ENCODE measurements around the gene COL11A2.
A peak's percentile ranks its signal among the peaks of the same experiment; 100 is the strongest.

The COL11A2 gene

GRCh38 chr6:33206864-33207551, 14.7 kb upstream of the COL11A2 start:
- no peak for DNase-seq (ENCODE audit: low read depth)

GRCh38 chr6:33206027-33206863, 14.0 kb upstream of the COL11A2 start:
- no peak for DNase-seq (ENCODE audit: low read depth)

- DNase-seq (ENCODE audit: low read depth), result no peak
Measured at GRCh38 chr6:33205191-33206026, 13.1 kb upstream of the COL11A2 start.

- DNase-seq (ENCODE audit: low read depth), result peak; percentile 86
Measured at GRCh38 chr6:33204415-33205190, 12.3 kb upstream of the COL11A2 start, which contains the start of gene HSD17B8. HSD17B8 (plus strand) TSS chr6:33204655; CDS start chr6:33204669, 14 bp downstream.

GRCh38 chr6:33204165-33204414, 11.8 kb upstream of the COL11A2 start:
- DNase-seq (ENCODE audit: low read depth), result no peak

- DNase-seq (ENCODE audit: low read depth), result no peak
Measured at GRCh38 chr6:33203443-33204164, 11.3 kb upstream of the COL11A2 start.

- DNase-seq (ENCODE audit: low read depth), result no peak
Measured at GRCh38 chr6:33202799-33203198, 10.5 kb upstream of the COL11A2 start.

- no peak for DNase-seq (ENCODE audit: low read depth)
Measured at GRCh38 chr6:33201935-33202334, 9.7 kb upstream of the COL11A2 start.

GRCh38 chr6:33201147-33201545, 8.9 kb upstream of the COL11A2 start:
- DNase-seq (ENCODE audit: low read depth), result no peak

- DNase-seq (ENCODE audit: low read depth), result peak; percentile 99
Measured at GRCh38 chr6:33200219-33201146, 8.2 kb upstream of the COL11A2 start, which contains the start of the genes RXRB and SLC39A7. RXRB (minus strand) TSS chr6:33200665; CDS start chr6:33200476, 189 bp downstream. SLC39A7 (plus strand) TSS chr6:33200867; CDS start chr6:33201246, 379 bp downstream.

GRCh38 chr6:33199687-33200218, 7.5 kb upstream of the COL11A2 start:
- peak; percentile 54 for DNase-seq (ENCODE audit: low read depth)

- no peak for DNase-seq (ENCODE audit: low read depth)
Measured at GRCh38 chr6:33198853-33199436, 6.7 kb upstream of the COL11A2 start.

GRCh38 chr6:33198159-33198852, 6.0 kb upstream of the COL11A2 start:
- no peak for DNase-seq (ENCODE audit: low read depth)

- DNase-seq (ENCODE audit: low read depth), result no peak
Measured at GRCh38 chr6:33197431-33198048, 5.3 kb upstream of the COL11A2 start.

GRCh38 chr6:33195304-33196165, 3.3 kb upstream of the COL11A2 start:
- no peak for DNase-seq (ENCODE audit: low read depth)

GRCh38 chr6:33194431-33194979, 2.2 kb upstream of the COL11A2 start:
- no peak for DNase-seq (ENCODE audit: low read depth)

GRCh38 chr6:33193619-33194018, 1.4 kb upstream of the COL11A2 start:
- no peak for DNase-seq (ENCODE audit: low read depth)

All from activated gamma-delta T cell treated with anti-CD3 and anti-CD28 coated beads, Interleukin-2, amount 50 U/mL, for 16 hours (primary cell).